B cell (primary cell): ENCODE measurements around the gene REM1. TPM values are rescaled to one million over a fixed set of nuclear protein-coding genes. Genes with fewer than 3 reads are reported as not detected.
"Not testable (repeated sequence)": the region's sequence is repeated elsewhere in the genome, so short reads cannot be mapped to it uniquely, and the experiment has no call there.

Experiments used
- ATAC-seq: fragments of 200-7000 bp; cut with Tn5 transposase; one replicate; pipeline ENCODE4 v1.10.0; 2021; ENCODE audit warnings: low read depth, mild to moderate bottlenecking, moderate number of reproducible peaks, moderate library complexity
- CTCF ChIA-PET: fragments of 350-600 bp; sonication (Branson Sonifier 250); formaldehyde crosslinking; loops from one replicate; lab custom pipeline; 2021; ENCODE audit warnings: antibody characterized with exemption, inconsistent platforms; lab: Charles Lee
- POLR2A ChIA-PET: fragments of 350-600 bp; sonication (Branson Sonifier 250); formaldehyde crosslinking; loops from one replicate; lab custom pipeline; 2021; ENCODE audit warnings: antibody characterized with exemption; lab: Charles Lee
- DNase-seq: peaks from one replicate; pipeline ENCODE4 v3.0.0; 2013
- H2AFZ ChIP-seq: 2 replicates; pipeline ENCODE4 v1.6.1; 2012; ENCODE audit warnings: mild to moderate bottlenecking, low read depth, low read length; ENCODE audit not compliant: insufficient read depth, poor library complexity, severe bottlenecking
- H3K27ac ChIP-seq, 2 donors: 1 replicate in 1 of 2; 2 replicates in 1 of 2; pipeline ENCODE4 v1.5.1; 2012 to 2013; ENCODE audit warnings: low read length in 2 of 2, mild to moderate bottlenecking in 2 of 2, moderate library complexity in 1 of 2
- H3K27me3 ChIP-seq, 4 experiments: fragments of 200-600 bp in 1 of 4; sonication (generic) in 1 of 4; replicated peaks in 1 of 4; 1 replicate in 2 of 4; 2 replicates in 2 of 4; pipeline versions ENCODE4 v1.6.1 to v1.7.0; 2013 to 2016; ENCODE audit warnings: low read length in 3 of 4, mild to moderate bottlenecking in 2 of 4, mixed read lengths in 1 of 4, moderate library complexity in 1 of 4; ENCODE audit not compliant: insufficient read depth in 4 of 4, control insufficient read depth in 3 of 4; ENCODE audit errors: control extremely low read depth in 1 of 4
- H3K36me3 ChIP-seq, 2 experiments: replicated peaks in 1 of 2; 1 replicate in 1 of 2; 2 replicates in 1 of 2; pipeline versions ENCODE4 v1.6.1 to v1.7.1; 2013; ENCODE audit warnings: low read length in 1 of 2; ENCODE audit not compliant: insufficient read depth in 2 of 2, control insufficient read depth in 1 of 2; ENCODE audit errors: control extremely low read depth in 1 of 2, extremely low read depth in 1 of 2
- H3K4me1 ChIP-seq, 2 donors: fragments of 200-600 bp in 1 of 2; sonication (generic) in 1 of 2; 1 replicate in 1 of 2; 2 replicates in 1 of 2; pipeline versions ENCODE4 v1.5.1 to v1.6.1; 2013 to 2017; ENCODE audit warnings: low read length in 2 of 2; ENCODE audit not compliant: control insufficient read depth in 2 of 2, insufficient read depth in 2 of 2
- H3K4me2 ChIP-seq: replicated peaks from 2 replicates; pipeline ENCODE3; 2012; ENCODE audit warnings: mild to moderate bottlenecking, low read depth, low read length; ENCODE audit not compliant: poor library complexity, severe bottlenecking
- H3K4me3 ChIP-seq, 5 experiments: fragments of 200-600 bp in 1 of 5; sonication (generic) in 1 of 5; 1 replicate in 3 of 5; 2 replicates in 2 of 5; pipeline versions ENCODE4 v1.5.1 to v1.7.0; 2011 to 2016; ENCODE audit warnings: low read length in 4 of 5, mild to moderate bottlenecking in 4 of 5, low read depth in 2 of 5, control low read depth in 1 of 5, moderate library complexity in 1 of 5; ENCODE audit not compliant: insufficient read depth in 1 of 5; ENCODE audit errors: control extremely low read depth in 1 of 5, extremely low read depth in 1 of 5
- H3K79me2 ChIP-seq: fragments of 200-600 bp; sonication (generic); one replicate; pipeline ENCODE4 v1.6.0; 2016; ENCODE audit warnings: low read length; ENCODE audit not compliant: control insufficient read depth, insufficient read depth
- H3K9ac ChIP-seq: fragments of 200-600 bp; sonication (generic); 2 replicates; pipeline ENCODE4 v1.6.1; 2017; ENCODE audit warnings: mild to moderate bottlenecking, low read length, moderate library complexity
- H3K9me3 ChIP-seq, 3 donors: one replicate each; pipeline versions ENCODE4 v1.6.1 to v1.7.1; 2013; ENCODE audit warnings: low read length in 2 of 3; ENCODE audit not compliant: control insufficient read depth in 2 of 3, insufficient read depth in 1 of 3; ENCODE audit errors: control extremely low read depth in 1 of 3
- H4K20me1 ChIP-seq: 2 replicates; pipeline ENCODE4 v1.6.0; 2012; ENCODE audit warnings: mild to moderate bottlenecking, low read length; ENCODE audit not compliant: insufficient read depth, control insufficient read depth, poor library complexity, severe bottlenecking
- H3K27ac Mint-ChIP-seq: one replicate; pipeline ENCODE4 v1.8.0; 2021; ENCODE audit warnings: mixed read lengths
- H3K27me3 Mint-ChIP-seq: one replicate; pipeline ENCODE4 v1.8.0; 2021; ENCODE audit warnings: mixed read lengths
- H3K4me1 Mint-ChIP-seq: one replicate; pipeline ENCODE4 v1.8.0; 2021; ENCODE audit warnings: mixed read lengths
- H3K4me3 Mint-ChIP-seq: one replicate; pipeline ENCODE4 v1.8.0; 2021; ENCODE audit warnings: mixed read lengths
- H3K9me3 Mint-ChIP-seq: one replicate; pipeline ENCODE4 v1.8.0; 2022; ENCODE audit warnings: mixed read lengths; ENCODE audit not compliant: insufficient read depth
- EZH2 ChIP-seq: IDR thresholded peaks from 2 replicates; pipeline ENCODE4 v1.6.1; 2012; ENCODE audit warnings: borderline replicate concordance, low read depth, mild to moderate bottlenecking, moderate library complexity, low read length; ENCODE audit not compliant: insufficient read depth, poor library complexity, severe bottlenecking
- WGBS: methylation state at CpG from one replicate; pipeline ENCODE4 v1.1.5; 2013; ENCODE audit warnings: missing lambda C conversion rate; ENCODE audit not compliant: insufficient coverage; 5-methylcytosine and 5-hydroxymethylcytosine counted together
- intact Hi-C: fragments of 100-400 bp; cut with micrococcal nuclease; formaldehyde crosslinking; loops from one replicate; pipeline ENCODE4 v1.10.0; 2022
- polyA plus RNA-seq: library from polyadenylated mRNA; depleted of rRNA; stranded (reverse); fragments of >200 nt; gene quantifications from 2 replicates; pipeline ENCODE4 v1.2.3, GENCODE V29; 2012
- total RNA-seq, 2 donors: library from RNA; stranded (reverse); fragments of 120-200 nt in 1 of 2; gene quantifications; 1 replicate in 1 of 2; 2 replicates in 1 of 2; pipeline versions ENCODE4 v1.2.3 to v1.2.4, GENCODE V29; 2013 to 2022
- TF ChIP-seq, protein P1 (sequence below): fragments of 200-600 bp; IDR thresholded peaks from one replicate; pipeline ENCODE4 v1.8.0; 2022; ENCODE audit warnings: antibody characterized with exemption, mild to moderate bottlenecking

REM1 gene
- total and polyA plus RNA-seq, 2 donors (not counting 1 experiment from before 2014, with no cell fraction given) = not detected

DNA sequence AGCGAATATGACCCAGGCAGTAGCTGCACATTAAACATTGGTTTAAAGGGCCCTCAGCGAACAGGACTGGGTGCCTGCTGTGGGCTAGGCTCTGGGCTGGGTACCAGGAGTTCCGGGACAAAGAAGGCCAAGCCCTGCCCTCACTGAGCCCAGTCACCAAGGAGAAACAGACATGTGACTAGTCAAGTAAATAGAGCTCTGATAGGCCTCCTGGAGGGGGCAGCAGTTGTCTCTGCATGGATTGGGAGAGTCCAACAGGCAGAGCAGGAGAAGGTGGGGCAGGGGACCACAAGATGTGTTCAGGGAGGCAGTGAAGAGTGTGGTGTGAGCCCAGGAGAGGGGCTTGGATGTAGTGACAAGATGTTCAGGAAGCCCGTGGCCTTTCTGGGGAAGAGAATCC, 42.3 kb downstream of the REM1 start:
- H3K4me1 Mint-ChIP-seq = peaks cover 14% of the 10 kb centered on the region
- H3K4me3 ChIP-seq = no peak overlapping the region
- peaks cover 27 to 35% of the 10 kb centered on the region in 2 donors for H3K4me1 ChIP-seq

DNA sequence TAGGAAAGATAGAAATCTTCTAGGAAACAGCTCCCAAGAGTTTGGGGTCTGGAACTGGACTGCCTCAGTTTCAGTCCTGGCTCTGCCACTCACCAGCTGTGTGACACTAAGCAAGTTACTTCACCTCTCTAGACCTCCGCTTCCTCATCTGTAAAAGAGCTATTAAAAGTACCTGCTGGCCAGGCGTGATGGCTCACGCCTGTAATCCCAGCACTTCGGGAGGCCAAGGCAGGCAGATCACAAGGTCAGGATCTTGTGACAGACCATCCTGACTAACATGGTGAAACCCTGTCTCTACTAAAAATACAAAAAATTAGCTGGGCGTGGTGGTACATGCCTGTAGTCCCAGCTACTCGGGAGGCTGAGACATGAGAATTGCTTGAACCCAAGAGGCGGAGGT, 46.2 kb downstream of the REM1 start:
- ATAC-seq, POLR2A ChIA-PET, H3K4me3 Mint-ChIP-seq, intact Hi-C loops, H3K27ac Mint-ChIP-seq, H2AFZ ChIP-seq, H3K27me3 Mint-ChIP-seq, DNase-seq, H3K4me2 ChIP-seq, H3K9ac ChIP-seq, H3K4me3 ChIP-seq, H3K27me3 ChIP-seq, H3K27ac ChIP-seq, H3K36me3 ChIP-seq, H3K9me3 Mint-ChIP-seq, H3K9me3 ChIP-seq: not testable (repeated sequence)
- peaks cover 72% of the 10 kb centered on the region for H3K79me2 ChIP-seq
- H3K4me1 Mint-ChIP-seq = peaks cover 19% of the 10 kb centered on the region
- H4K20me1 ChIP-seq = peaks cover 57% of the 10 kb centered on the region
- CTCF ChIA-PET = interaction anchor here (2.4 kb wide), 1 partner anchor 18 kb away, joined by 8 read pairs; no protein-coding TSS in a partner anchor
- H3K4me1 ChIP-seq = peaks cover 9 to 14% of the 10 kb centered on the region in 2 donors
- 96% methylated on average over 5 of the region's 7 CpGs for WGBS

More for the DNA sequence above, 42.3 kb downstream of the REM1 start:
- peaks cover 67% of the 10 kb centered on the region for H4K20me1 ChIP-seq
- no peaks in the 10 kb centered on the region for H3K27me3 ChIP-seq
- H3K4me3 Mint-ChIP-seq = no peak overlapping the region
- ChIA-PET POLR2A (no interaction called here), CTCF (no interaction called here)
- H2AFZ ChIP-seq = no peak overlapping the region
- H3K9ac ChIP-seq = no peak overlapping the region
- H3K27ac ChIP-seq = no peak overlapping the region
- DNase-seq (no peak), ATAC-seq (no peak)
- peaks cover 0 to 9% of the 10 kb centered on the region in 2 experiments for H3K36me3 ChIP-seq
- H3K27me3 Mint-ChIP-seq = no peaks in the 10 kb centered on the region
- no peak overlapping the region for H3K4me2 ChIP-seq
- 86% methylated on average over 3 of the region's 4 CpGs for WGBS
- no peak overlapping the region for H3K27ac Mint-ChIP-seq
- intact Hi-C loops = no loop called here
- H3K9me3 ChIP-seq = no peaks in the 10 kb centered on the region
- H3K79me2 ChIP-seq = peaks cover 76% of the 10 kb centered on the region
- H3K9me3 Mint-ChIP-seq = no peaks in the 10 kb centered on the region
- TF ChIP-seq EZH2 = no peak
- TF ChIP-seq, protein P1, sequence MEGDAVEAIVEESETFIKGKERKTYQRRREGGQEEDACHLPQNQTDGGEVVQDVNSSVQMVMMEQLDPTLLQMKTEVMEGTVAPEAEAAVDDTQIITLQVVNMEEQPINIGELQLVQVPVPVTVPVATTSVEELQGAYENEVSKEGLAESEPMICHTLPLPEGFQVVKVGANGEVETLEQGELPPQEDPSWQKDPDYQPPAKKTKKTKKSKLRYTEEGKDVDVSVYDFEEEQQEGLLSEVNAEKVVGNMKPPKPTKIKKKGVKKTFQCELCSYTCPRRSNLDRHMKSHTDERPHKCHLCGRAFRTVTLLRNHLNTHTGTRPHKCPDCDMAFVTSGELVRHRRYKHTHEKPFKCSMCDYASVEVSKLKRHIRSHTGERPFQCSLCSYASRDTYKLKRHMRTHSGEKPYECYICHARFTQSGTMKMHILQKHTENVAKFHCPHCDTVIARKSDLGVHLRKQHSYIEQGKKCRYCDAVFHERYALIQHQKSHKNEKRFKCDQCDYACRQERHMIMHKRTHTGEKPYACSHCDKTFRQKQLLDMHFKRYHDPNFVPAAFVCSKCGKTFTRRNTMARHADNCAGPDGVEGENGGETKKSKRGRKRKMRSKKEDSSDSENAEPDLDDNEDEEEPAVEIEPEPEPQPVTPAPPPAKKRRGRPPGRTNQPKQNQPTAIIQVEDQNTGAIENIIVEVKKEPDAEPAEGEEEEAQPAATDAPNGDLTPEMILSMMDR = no peak
